Occipital lobe (tissue), 2 donors: ENCODE data around the gene KIF6. TPM values are rescaled to one million over a fixed set of nuclear protein-coding genes. Genes with fewer than 3 reads are reported as not detected.

Source experiments
- DNase-seq: peaks from one replicate; lab custom pipeline; 2025; lab: John Stamatoyannopoulos, UW
- total RNA-seq: library from RNA; depleted of rRNA; stranded (reverse); fragments of >200 nt; gene quantifications from one replicate; pipeline ENCODE4 v1.2.3, GENCODE V29; 2014

Gene KIF6
- total RNA-seq, 1 donor from 2014 or later, result 3.3 TPM

DNA sequence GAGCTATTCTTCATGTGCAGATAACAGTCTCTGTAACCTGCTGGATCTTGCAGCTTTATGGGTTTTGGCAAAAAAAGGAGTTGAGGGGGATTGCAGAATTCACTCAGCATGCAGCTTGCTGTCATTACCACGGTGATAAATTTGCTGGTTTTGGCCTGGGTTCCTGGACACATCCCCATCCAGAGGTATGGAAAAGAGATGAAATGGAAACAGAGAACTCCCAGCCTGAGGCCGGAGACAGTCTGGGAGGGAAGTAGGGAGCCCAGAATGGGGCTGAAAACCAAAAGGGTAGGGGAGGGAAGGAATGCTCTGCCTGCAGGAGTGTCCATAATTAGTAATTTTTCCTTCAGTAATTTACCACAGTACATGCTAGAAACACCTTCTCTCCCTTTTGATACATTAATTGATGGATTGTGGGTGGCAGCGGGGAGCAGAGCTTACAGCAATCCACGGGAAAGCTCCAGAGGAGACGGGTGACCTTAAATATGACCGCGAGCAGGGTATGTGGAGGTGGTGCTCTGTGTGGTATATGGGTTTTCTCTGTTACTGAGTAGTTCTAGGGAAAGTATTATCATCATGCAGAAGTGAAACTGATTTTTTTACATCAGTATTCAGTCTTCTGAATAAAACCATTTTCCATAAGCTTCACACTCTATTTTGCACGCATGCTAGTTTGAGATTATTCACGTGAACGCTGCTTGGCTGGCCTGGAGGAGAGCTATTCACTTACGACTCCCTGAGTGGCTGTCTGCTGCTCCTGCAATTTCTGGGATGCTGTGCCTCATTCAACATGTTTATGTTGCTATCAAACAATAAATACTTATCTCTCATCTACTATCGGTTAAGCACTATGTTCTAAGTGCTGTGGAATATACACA is 336.4 kb downstream of the KIF6 start:
- DNase-seq, result no peak

DNA sequence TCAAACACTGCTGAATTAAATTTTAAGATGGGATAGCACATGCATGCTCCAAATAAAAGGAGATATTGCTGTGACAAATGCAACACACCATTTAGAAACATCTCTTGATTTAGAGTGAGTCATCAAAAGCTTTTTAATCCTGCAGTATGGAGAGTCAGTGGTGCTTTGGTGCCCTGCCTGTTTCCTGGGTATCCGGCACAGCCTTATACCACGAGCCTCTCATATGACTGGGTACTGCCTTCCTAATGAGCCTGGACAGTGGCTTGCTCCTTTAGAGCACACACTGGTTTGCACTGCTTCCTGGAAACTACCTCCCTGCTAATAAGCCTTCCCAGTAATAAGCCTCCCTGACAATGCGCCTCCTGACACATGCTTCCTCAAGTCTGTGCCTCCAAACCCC is 337.4 kb downstream of the KIF6 start:
- DNase-seq, result no peak

DNA sequence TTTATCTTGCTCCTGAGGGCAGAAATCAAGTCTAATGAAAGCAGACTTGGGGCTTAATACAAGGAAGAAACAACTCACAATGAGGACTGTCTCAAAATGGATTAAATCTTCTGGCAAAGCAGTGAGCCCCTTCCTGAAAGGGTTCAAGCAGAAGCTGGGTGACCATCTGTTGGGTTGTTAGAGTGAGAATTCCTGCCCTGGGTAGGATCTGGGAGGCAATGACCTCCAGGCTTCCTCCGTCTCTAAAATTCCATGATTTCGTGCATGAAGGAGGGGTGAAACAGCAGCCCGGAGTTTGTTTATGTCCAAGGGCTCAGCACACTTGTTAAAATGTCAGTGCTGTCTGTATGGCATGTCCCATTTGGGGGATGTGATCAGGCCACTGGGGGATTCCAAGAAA is 338.7 kb downstream of the KIF6 start:
- no peak for DNase-seq

DNA sequence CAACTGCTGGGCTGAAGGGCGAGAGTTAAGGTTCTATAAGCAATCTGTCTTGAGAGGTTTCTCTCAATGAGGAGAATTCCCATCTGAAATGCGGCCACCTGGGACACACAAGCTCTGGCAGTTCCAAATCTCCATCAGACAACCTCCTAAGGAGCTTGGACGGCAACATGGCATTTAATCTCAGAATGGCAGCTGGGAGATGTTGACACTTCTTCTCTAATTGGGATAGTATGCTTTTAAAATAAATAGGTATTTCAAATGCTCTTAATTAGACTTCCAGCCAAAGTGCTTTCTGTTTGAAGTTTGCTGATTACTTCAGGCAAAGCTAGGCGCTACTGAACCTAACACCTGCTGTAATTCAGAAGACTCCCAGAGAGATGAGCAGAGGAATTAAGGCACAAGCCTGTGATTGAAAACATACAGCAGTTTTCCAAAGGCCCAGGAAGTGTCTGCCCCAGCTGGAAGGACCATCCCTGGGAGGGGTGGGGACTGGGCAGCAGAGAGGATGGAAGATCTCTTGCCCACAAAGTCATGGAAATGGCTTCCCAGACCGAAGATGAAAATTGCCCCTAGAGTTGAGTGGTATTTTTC is 343.6 kb downstream of the KIF6 start:
- DNase-seq, result no peak

DNA sequence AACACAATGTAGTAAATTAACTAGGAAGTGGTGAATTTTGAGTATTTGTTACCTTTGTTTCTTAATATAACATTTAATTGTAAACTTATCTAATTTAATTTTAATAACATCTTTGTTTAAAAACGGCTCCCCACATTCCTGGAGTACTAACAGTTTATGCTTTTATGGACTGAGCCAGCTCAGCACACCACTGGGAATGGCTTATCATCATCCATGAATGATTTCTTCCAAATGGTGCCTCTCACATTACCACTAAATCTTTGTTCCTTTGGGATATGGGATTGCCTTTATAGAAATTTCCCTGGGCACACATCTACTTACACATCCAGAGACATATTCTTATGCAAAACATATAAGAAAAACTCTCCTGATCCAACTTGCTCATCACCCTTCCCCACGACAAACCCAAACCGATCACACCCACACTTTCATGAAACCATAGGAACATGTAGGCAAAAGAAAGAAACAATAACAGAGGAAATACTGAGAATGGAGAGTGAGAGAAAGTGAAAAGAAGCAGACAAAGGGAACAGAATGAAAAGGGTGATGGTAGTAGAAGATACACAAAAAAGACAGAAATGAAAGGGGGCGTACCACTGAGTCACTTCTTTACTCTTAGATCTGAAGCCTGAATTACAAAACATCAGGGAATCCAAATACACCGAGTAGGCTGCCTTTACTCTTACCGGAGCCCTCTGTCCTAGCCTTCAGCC is 344.2 kb downstream of the KIF6 start:
- DNase-seq, result no peak

DNA sequence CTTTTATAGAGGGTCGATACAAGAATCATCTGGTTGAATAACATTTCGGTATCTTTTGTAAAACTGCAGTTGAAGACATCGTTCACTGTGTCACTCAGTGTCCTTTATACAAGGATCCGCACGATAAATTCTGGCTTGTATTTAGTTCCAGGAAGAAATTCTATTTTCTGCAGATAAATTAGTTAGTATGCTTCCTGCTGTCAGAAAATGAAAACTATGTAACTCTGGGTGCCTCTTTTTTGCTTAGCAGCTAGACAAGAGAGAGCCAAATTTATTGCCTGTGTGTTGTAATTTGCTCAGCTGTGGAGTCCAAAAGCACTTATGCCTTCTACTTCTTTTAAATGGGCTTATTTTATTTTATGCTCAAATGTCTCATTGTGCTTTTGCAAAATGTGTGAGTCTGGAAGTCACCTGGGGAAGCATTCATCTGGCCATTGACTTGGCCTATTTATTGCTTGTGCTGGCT is 346.2 kb downstream of the KIF6 start:
- no peak for DNase-seq

DNA sequence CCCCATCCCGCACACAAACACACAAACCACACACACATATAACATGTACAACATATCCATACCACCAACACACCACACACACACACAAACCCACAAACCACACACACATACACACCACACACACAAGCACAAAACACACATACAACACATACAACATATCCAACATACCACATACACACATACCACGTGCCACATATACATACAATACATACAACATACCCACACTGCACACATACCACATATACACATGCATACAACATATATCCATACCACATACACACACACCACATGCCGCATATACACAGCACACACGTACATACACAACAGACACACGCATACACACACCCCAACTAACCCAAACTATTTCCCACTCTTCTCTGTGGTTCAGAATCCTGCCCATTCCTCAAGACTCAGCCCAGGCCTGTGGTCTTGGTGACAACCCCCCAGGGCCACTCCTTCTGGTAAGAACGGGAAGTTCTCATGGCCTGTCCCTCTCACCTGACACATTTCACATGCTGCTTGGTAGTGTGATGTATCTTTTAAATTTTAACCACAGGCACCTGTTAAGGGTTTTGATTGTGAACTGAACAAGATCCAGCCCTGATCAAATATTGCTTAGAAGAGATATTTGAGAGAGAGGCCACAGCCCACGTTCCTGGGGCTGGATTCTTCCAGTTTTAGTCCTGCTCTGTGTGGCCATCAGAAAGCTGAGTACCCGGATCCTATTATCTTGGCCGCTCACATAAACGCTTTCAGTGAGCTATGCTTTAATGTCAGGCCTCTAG is 346.8 kb downstream of the KIF6 start:
- DNase-seq, result no peak

DNA sequence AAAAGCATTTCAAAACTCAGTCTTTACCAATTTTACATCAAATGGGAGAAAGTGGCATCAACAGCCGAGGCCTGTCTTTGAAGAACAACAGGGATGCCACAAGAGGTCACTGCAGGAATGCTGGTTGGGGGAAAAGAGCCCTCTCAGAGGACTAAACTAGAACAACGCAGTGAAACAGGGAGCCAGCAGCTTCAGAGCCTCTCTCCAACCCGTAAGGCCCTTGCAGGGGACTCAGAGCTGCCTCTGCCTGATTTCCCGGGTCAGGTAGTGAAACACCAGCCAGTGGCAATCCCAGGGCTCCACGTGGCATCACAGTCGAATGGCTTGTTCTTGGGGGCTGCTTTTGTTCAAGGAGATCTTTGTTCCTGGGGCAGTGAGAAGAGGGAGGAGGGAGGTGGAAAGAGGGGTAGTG is 347.7 kb downstream of the KIF6 start:
- DNase-seq, result peak; percentile 63

DNA sequence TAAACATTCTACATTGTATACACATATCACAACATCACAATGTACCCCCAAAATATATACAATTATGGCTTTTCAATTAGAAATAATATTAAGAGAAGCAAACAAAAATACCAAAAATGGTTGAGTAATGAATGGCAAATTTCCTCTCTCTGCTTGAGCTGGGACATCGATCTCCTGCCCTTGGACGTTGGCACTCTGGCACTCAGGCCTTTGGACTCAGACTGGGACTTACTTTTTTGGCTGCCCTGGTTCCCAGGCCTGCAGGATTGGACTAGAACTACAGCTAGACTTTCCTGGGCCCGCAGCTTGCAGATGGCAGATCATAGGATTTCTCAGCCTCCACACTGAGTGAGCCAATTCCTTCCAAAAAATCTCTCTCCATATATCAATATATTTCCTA is 349.8 kb downstream of the KIF6 start:
- no peak for DNase-seq

DNA sequence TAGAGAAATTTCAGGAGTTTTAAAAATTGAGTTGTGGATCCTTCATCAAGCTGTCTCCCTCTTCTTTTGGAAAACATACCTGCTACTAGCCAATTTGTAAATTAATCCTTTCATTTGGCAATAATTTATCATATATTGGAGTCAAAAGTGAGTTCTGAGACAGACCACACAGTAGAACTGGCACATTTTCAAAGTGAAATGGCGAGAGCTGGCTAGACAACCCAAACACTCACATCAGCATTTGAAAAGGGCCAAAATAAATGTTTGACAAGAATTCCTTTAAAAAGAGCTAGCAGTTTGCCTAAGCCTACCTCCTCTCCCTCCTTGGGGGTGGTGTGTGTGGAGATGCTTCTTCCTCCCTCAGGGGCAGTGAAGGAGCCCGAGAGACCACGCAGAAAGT is 354.8 kb downstream of the KIF6 start:
- DNase-seq, result no peak

DNA sequence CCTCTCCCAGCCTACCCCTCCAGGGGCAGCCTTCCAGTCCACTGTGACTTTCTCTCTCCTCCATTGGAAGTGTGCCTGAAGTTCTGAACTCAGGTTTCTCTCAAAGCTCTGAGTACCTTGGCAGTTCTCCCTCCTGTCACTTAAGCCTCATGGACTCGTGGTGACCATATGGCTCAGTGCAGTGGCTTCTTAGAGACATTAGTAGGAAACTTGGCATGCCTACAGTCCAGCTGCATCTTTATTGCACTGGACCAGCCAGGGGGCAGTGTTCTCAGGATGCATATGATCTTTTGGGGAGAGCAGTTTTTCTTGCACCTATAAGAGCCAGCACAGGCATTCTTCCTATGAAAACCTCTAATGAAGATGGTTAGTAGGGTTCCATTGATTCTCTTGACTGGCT is 355.2 kb downstream of the KIF6 start:
- DNase-seq, result no peak

DNA sequence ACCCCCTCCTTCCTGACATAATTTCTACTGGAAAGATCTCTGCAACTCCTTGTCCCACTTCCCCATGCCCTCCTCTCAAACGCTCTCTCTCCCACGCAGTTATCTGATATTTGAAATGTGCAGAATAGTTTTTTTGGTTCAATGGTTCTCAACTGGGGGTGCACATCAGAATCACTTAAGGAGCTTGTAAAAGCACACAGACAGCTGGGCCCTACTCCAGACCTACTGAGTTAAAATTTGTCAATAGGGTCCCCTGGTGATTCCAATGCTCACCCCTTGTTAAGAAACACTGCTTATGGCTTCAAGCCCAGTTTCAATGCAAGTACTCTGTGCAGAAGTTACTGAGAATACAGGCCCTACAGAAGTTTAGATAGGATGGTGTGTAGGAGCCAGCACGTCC is 357.5 kb downstream of the KIF6 start:
- DNase-seq, result no peak

DNA sequence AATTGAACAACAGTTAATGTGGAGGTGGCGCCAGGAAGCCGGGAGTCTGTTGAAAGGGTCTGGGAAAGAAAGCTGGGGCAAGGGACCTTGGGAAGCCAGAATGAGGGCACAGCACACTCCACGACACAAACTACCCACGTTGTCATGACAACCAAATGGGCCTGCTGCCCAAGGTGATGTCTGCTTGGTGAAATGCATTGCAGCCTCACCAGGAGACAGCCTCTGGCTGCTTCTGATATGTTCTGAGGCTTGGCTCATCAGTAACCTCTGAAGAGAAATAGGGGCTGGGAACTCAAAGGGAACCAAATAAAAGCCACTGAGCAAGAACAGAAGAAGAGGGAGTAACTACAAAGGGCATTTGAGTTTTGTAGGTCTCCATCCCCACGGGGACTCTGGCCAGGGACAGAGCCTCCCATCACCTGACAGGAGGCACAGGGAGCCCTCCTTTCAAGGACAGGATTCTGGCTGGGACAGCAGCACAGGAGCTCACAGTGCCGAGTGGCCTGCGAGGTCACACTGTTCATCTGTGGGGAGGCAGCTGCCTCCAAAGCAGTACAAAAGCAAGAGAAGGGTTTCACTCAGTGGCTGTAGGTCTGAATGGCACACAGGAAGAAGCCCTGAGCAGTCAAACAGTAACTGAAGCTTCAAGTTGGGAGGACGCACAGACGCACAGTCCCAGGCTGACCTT is 358.1 kb downstream of the KIF6 start:
- DNase-seq, result peak; percentile 40

DNA sequence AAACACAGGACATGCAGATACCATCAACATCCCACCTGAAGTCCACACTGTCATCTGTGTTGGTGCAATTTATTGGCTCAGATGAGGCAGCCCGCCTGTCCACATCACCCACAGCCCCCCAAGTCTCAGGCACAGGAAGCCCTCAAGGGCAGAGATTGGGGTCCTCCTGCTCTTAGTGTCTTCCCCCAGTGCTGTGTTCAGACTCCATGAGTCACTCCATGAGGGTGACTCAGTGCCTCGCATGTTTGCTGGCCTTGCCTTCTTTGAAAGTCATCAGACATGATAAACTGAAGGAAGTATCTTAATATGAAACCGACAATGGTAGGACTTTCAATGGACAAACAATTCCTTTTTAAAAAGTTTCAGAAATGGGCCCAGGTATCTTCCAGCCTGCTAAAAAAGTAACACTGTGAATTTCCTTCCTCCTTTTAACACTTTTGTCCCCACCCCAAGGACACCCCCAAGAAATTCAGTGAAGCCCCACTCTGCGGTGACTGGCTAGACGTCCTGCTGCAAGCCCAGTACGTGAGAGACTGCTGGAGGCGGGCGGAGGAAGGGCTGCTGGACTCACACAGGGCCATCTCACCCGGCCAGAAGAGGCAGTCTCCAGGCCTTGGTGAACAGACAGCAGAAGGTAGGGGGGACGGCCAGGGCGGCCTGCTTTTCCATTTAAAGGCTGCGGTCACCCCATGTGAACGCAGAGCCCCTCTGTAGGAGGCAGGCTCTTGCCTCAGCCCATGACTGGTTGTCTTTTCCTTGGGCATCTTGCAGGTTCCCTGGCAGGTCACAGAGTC is 359.7 kb downstream of the KIF6 start:
- DNase-seq, result no peak

DNA sequence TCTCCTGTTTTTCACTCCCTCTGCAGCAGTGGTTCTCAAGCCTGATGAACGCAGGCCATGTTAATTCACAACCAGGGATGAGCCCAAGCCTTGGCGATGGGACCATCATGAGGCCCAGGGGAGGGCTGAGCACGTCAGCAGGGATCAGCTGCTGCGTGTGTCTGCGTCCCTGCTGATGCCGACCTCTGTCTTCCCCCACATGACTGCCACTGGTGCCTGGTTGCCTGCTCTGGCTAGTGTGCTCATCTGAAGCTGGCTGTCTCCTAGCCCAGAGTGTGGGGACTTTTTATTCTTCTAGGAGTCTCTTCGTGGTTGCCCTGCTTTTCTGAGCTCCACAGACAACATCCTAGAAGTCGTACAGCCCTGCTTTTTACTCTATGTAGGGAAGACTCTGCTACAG is 361.9 kb downstream of the KIF6 start:
- no peak for DNase-seq

DNA sequence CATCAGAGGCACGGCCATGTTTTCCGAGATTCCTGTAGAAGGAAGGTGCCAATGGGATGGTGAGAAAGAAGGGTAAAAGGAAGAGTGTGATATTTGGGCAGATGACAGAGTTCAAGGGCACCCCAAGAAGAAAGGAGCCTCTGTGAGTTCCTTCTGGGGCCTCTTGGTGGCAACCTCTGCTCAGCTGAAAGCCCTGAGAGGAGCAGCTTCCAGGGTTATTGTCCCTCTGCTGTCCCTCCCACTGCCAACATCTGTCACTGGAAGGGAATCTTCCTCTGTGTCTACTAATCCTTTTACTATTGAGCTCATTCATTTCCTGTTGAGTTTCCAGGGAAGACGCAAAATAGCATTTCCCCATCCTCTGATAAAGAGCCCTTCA is 362.7 kb downstream of the KIF6 start:
- peak; percentile 36 for DNase-seq

DNA sequence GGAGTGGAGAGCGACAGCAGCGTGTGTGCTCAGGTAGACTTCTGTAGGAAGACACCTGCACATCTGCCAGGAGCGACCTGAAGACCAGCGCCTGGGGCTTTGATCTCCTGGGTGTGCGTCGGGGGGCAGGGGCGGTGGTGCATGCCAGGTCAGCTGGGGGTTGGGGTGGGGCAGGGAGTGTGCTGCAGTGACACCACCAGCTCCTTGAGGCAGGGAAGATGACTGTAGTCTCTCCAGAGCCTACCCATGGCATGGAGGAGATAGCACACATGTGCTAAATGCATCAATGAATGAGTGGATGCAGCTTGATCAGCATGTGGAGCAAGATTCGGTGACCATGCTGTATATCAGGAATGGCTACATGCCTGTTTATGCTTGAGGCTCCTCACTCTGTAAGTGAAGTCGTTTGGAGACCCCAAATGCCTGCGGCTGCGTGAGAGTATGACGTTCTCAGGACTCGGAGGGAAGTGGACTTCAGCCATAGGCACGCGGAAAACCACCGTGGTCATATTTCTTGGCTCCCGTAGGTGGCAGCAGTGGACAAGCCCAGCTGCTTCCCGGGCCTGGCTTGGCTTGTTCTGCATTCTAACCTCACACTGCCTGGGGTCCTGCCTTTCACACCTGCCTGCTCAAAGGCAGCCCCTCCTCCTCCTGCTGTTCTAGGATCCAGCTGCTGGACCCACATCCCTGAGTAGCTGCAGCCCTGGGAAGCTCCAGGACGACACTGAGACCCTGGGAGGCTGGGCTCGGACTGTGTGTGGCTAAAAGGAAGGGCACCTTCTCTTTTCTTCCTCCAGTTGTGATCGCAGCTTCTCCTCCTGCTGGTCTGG is 363.3 kb downstream of the KIF6 start:
- DNase-seq, result peak; percentile 58

DNA sequence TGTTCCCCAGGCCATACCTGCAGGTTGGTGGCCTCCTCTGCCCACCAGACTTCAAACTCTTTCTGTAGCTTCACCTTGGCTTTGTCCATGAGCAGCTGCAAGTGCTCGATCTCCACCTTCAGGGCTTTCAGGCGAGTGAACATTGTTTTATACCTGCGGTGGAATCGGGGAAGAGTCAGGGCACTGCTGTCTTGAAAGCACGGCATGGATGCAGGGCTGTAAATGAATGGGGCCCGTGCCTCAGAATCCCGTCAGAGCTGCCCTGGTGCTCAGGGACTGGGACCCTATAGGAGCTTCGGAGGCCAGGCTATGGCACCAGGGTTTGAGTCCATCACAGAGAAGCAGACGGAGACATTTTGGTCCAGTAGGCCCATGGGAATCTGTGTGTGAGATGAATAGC is 364.8 kb downstream of the KIF6 start:
- DNase-seq, result no peak

DNA sequence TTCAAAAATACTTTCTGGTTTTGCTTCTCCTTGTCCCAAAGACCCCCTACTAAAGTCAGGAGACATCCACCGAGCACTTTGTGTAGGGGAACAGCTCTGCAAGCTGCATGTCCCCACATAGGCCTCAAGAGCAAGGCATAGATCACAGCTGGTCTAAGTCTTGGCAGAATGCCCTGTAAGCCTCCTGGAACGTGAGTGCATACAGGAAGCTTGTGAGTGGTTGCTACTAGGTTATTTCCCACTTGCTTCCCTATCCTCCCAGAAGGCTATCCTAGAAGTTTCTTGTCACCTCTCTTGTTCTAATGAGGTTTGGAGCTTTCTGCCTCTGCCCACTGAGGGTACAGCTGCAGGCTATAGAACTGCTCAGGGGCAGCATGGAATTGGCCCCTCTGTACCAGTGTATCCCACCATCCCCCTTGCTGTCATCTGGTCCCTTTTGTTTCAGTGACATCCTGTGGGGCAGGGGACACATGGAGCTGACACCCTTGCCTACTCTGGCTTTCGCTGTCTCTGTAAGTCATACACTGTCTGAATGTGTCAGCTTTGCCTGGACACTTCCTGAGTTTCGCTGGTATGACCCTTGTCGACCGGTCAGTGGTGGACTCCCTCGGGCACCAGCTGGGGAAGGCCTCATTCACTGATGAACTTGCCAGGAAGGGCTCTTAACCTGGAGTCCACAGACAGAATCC is 367.1 kb downstream of the KIF6 start:
- no peak for DNase-seq
